ENCODE results near the gene ARHGEF17. TPM values are rescaled to one million over a fixed set of nuclear protein-coding genes. Genes with fewer than 3 reads are reported as not detected.

ARHGEF17 gene
- total RNA-seq, 3 donors from 2014 or later (not counting 1 experiment from before 2014, with no cell fraction given), result 0.02 to 0.88 (median 0.50) TPM

- Mint-ChIP-seq H3K27me3 (ENCODE audit: low read depth in 2 of 2) (no peaks in the 10 kb centered on the region), H3K27ac (no peak overlapping the region), H3K4me3 (no peak overlapping the region), H3K36me3 (no peaks in the 10 kb centered on the region), H3K4me1 (peaks cover 0 to 8% of the 10 kb centered on the region in 2 donors), H3K9me3 (no peaks in the 10 kb centered on the region)
- Histone ChIP-seq H3K27ac (ENCODE audit: low read length) (no peak overlapping the region), H3K4me1 (ENCODE audit: control insufficient read depth, insufficient read depth, low read length) (no peaks in the 10 kb centered on the region), H3K4me3 (ENCODE audit: low read length) (no peak overlapping the region), H3K9me3 (ENCODE audit: control insufficient read depth, insufficient read depth, low read length) (no peaks in the 10 kb centered on the region), H3K36me3 (ENCODE audit: control insufficient read depth, insufficient read depth, low read length) (no peaks in the 10 kb centered on the region), H3K27me3 (ENCODE audit: control insufficient read depth, insufficient read depth, low read length) (no peaks in the 10 kb centered on the region)
- no peak for ATAC-seq
- no peak for TF ChIP-seq CTCF (IDR thresholded peaks at IDR 0.05)
- 88% methylated on average over 3 of the region's 3 CpGs for WGBS (ENCODE audit: insufficient coverage)
- intact Hi-C loops (cut with micrococcal nuclease), result no loop called here
- DNase-seq, result no peak
Measured at GRCh38 chr11:73330569-73331093, 22.6 kb downstream of the ARHGEF17 start.

GRCh38 chr11:73331138-73331916 lies 23.3 kb downstream of the ARHGEF17 start:
- WGBS (ENCODE audit: insufficient coverage), result 92% methylated on average over 4 of the region's 4 CpGs
- Mint-ChIP-seq H3K36me3 (no peaks in the 10 kb centered on the region), H3K9me3 (no peaks in the 10 kb centered on the region), H3K27me3 (ENCODE audit: low read depth in 2 of 2) (no peaks in the 10 kb centered on the region), H3K4me3 (no peak overlapping the region), H3K4me1 (peaks cover 0 to 8% of the 10 kb centered on the region in 2 donors), H3K27ac (no peak overlapping the region)
- H3K36me3 ChIP-seq (ENCODE audit: control insufficient read depth, insufficient read depth, low read length), result no peaks in the 10 kb centered on the region
- ATAC-seq, result no peak
- TF ChIP-seq CTCF (IDR thresholded peaks at IDR 0.05), result no peak
- no peak overlapping the region for H3K27ac ChIP-seq (ENCODE audit: low read length)
- H3K27me3 ChIP-seq (ENCODE audit: control insufficient read depth, insufficient read depth, low read length), result no peaks in the 10 kb centered on the region
- no peaks in the 10 kb centered on the region for H3K4me1 ChIP-seq (ENCODE audit: control insufficient read depth, insufficient read depth, low read length)
- DNase-seq, result no peak
- intact Hi-C loops (cut with micrococcal nuclease), result no loop called here
- H3K4me3 ChIP-seq (ENCODE audit: low read length), result no peak overlapping the region
- no peaks in the 10 kb centered on the region for H3K9me3 ChIP-seq (ENCODE audit: control insufficient read depth, insufficient read depth, low read length)

- intact Hi-C loops (cut with micrococcal nuclease), result no loop called here
- Histone ChIP-seq H3K9me3 (ENCODE audit: control insufficient read depth, insufficient read depth, low read length) (no peaks in the 10 kb centered on the region), H3K36me3 (ENCODE audit: control insufficient read depth, insufficient read depth, low read length) (no peaks in the 10 kb centered on the region), H3K4me1 (ENCODE audit: control insufficient read depth, insufficient read depth, low read length) (no peaks in the 10 kb centered on the region), H3K27ac (ENCODE audit: low read length) (no peak overlapping the region), H3K27me3 (ENCODE audit: control insufficient read depth, insufficient read depth, low read length) (no peaks in the 10 kb centered on the region), H3K4me3 (ENCODE audit: low read length) (no peak overlapping the region)
- Mint-ChIP-seq H3K4me1 (no peaks in the 10 kb centered on the region), H3K9me3 (no peaks in the 10 kb centered on the region), H3K27me3 (ENCODE audit: low read depth in 2 of 2) (peaks cover 0 to 3% of the 10 kb centered on the region in 2 donors), H3K27ac (no peak overlapping the region), H3K4me3 (no peak overlapping the region), H3K36me3 (no peaks in the 10 kb centered on the region)
- DNase-seq, result no peak
- TF ChIP-seq CTCF (IDR thresholded peaks at IDR 0.05), result no peak
- no peak for ATAC-seq
- WGBS (ENCODE audit: insufficient coverage), result 94% methylated on average over 11 of the region's 11 CpGs
Measured at GRCh38 chr11:73333173-73333572, 25.1 kb downstream of the ARHGEF17 start.

Data from natural killer cell (primary cell).